ENCODE results near the gene HOXD13. TPM values are rescaled to one million over a fixed set of nuclear protein-coding genes. Genes with fewer than 3 reads are reported as not detected.

HOXD13 gene
- total and polyA plus RNA-seq, 2 of the 8 experiments (the other 6 are each of a cell fraction or from before 2014, with no cell fraction given) = not detected

DNA sequence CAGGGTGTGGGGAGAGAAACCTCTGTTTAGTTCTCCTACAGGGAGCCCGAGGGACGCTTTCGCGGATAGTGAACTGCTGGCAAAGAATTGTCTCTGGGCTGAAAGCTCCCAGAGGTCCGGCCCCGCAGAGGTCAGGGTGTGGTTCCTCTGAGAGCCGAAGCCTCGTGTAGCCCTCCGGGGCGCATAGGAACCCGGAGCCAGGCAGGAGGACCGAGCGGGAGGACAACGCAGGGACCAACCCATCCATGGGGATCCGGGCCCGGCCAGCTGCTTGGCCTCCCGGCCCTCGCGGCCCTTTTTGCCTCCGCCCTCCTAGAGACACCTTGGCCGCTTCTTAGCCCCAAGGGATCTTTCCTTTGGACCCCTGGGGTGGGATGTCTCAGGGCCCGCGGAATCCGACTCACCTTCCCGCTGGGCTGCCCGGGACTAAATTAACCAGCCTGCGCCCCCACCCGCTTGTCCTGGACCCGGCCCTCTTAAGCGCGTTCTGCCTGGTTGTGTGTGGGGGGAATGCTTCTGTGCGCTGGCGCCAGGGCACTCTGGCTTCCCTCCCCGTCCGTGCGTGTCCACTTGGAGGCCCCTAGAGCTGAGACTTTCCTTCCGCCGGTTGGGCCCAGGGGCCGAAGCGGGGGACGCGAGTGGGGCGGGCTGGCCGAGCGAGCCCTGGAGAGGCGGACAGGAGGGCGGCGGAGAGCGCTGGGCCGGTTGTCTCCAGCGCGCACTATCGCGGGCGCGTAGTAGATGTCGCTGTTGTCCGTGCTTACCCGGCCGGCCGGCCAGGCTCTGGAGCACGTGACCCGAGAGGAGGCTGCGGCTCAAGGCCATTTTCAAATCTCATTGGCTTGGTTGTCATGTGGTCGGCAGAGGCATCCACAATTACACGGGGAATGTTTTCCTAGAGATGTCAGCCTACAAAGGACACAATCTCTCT, 23.6 kb downstream of the HOXD13 start, which contains the start of gene HOXD10 (continued):
- TF ChIP-seq CBX5 (IDR thresholded peaks at IDR 0.05; ENCODE audit: low read depth, low read length) (no peak), TEAD4 (IDR thresholded peaks at IDR 0.05; ENCODE audit: low read depth, low read length) (no peak), PHF8 (conservative IDR thresholded peaks at IDR 0.05; ENCODE audit: low read depth, low read length) (no peak), SRF (IDR thresholded peaks at IDR 0.05; ENCODE audit: low read depth, low read length) (no peak), HDAC2 (IDR thresholded peaks at IDR 0.05; ENCODE audit: borderline replicate concordance in 1 of 2, low read depth in 2 of 2, low read length in 2 of 2) (no peak), FOSL1 (IDR thresholded peaks at IDR 0.05; ENCODE audit: insufficient read depth, low read depth, low read length) (no peak), RNF2 (IDR thresholded peaks at IDR 0.05; ENCODE audit: borderline replicate concordance, low read depth, low read length, missing control alignments, poor library complexity, severe bottlenecking) (peak; percentile 96), TAF7 (optimal IDR thresholded peaks at IDR 0.05; ENCODE audit: borderline replicate concordance, low read depth, low read length) (no peak), CHD2 (IDR thresholded peaks at IDR 0.05; ENCODE audit: low read length) (peak; percentile 22; the same call in 1 of the 2 replicates), SUZ12 (IDR thresholded peaks at IDR 0.05; ENCODE audit: low read length) (peak; percentile 79; the same call in 1 of the 2 replicates), GABPA (IDR thresholded peaks at IDR 0.05; ENCODE audit: borderline replicate concordance, insufficient read depth, low read length) (no peak), ZNF274 (IDR thresholded peaks at IDR 0.05; ENCODE audit: borderline replicate concordance, extremely low read depth, low read length) (no peak), NRF1 (IDR thresholded peaks at IDR 0.05; ENCODE audit: low read depth, low read length) (no peak), CREB1 (IDR thresholded peaks at IDR 0.05) (peak; percentile 70), POU5F1 (IDR thresholded peaks at IDR 0.05; ENCODE audit: low read depth, low read length) (no peak), HDAC6 (IDR thresholded peaks at IDR 0.05; ENCODE audit: low read depth, low read length) (no peak), RBBP5 (IDR thresholded peaks at IDR 0.05; ENCODE audit: borderline replicate concordance, low read depth, low read length) (no peak), RAD21 (IDR thresholded peaks at IDR 0.05 in 1 of 2, conservative IDR thresholded peaks at IDR 0.05 in 1 of 2; ENCODE audit: low read depth in 2 of 2, low read length in 2 of 2) (peak; percentile 67 to 74), CEBPB (IDR thresholded peaks at IDR 0.05; ENCODE audit: low read depth, low read length) (no peak), KDM4A (IDR thresholded peaks at IDR 0.05; ENCODE audit: low read depth, low read length, severe bottlenecking) (no peak), ASH2L (IDR thresholded peaks at IDR 0.05; ENCODE audit: low read length) (peak; percentile 29), TBP (IDR thresholded peaks at IDR 0.05; ENCODE audit: low read depth, low read length) (no peak), BCL11A (IDR thresholded peaks at IDR 0.05; ENCODE audit: low read depth in 2 of 2, low read length in 2 of 2) (no peak)

Measured in H1 (cell line).